Measurements from ENCODE around the gene PCDHB13.
A peak's percentile ranks its signal among the peaks of the same experiment; 100 is the strongest.
"Not testable (repeated sequence)": the region's sequence is repeated elsewhere in the genome, so short reads cannot be mapped to it uniquely, and the experiment has no call there.

PCDHB13 gene

GRCh38 chr5:141213656-141214339 lies at the start of gene PCDHB13:
PCDHB13 (plus strand) TSS chr5:141213919; CDS start chr5:141214124, 205 bp downstream.
- not testable (repeated sequence) for DNase-seq (ENCODE audit: low spot score)

GRCh38 chr5:141172381-141173204 lies 41.1 kb upstream of the PCDHB13 start, which contains the start of gene PCDHB7:
PCDHB7 (plus strand) TSS chr5:141172644; CDS start chr5:141172836, 192 bp downstream.
- DNase-seq (ENCODE audit: low spot score), result no peak

- DNase-seq (ENCODE audit: low spot score), result not testable (repeated sequence)
These were observed 39.2 kb upstream of the PCDHB13 start for GRCh38 chr5:141174291-141175104.

DNA sequence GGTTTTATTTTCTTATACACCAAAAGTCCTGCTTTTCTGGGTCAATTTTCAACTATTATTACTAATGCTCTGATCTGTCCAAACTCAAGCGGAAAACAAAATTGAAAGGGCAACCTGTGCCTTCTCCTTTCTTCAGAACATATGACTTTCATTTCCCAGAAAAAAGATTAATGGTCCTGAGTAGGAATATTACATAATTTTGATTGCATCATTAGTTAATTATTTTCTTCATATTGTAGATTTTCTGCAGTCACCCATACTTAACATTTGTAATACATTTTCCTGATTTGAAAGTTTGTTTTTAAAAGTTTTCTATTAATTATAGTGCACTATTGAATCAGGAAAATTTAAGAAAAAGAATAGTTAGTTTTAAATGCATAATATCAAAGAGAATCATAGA lies 37.8 kb upstream of the PCDHB13 start:
- no peak for DNase-seq (ENCODE audit: low spot score)

- DNase-seq (ENCODE audit: low spot score), result not testable (repeated sequence)
These were observed 36.0 kb upstream of the PCDHB13 start, which contains the start of gene PCDHB8 for GRCh38 chr5:141177577-141178191. PCDHB8 (plus strand) TSS chr5:141177790; CDS start chr5:141178035, 245 bp downstream.

DNA sequence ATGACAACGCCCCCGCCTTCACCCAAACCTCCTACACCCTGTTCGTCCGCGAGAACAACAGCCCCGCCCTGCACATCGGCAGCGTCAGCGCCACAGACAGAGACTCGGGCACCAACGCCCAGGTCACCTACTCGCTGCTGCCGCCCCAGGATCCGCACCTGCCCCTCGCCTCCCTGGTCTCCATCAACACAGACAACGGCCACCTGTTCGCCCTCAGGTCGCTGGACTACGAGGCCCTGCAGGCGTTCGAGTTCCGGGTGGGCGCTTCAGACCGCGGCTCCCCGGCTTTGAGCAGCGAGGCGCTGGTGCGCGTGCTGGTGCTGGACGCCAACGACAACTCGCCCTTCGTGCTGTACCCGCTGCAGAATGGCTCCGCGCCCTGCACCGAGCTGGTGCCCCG lies 34.3 kb upstream of the PCDHB13 start:
- not testable (repeated sequence) for DNase-seq (ENCODE audit: low spot score)

DNA sequence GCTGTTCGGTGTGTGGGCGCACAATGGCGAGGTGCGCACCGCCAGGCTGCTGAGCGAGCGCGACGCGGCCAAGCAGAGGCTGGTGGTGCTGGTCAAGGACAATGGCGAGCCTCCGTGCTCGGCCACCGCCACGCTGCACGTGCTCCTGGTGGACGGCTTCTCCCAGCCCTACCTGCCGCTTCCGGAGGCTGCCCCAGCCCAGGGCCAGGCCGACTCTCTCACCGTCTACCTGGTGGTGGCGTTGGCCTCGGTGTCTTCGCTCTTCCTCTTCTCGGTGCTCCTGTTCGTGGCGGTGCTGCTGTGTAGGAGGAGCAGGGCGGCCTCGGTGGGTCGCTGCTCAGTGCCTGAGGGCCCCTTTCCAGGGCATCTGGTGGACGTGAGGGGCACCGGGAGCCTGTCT lies 33.8 kb upstream of the PCDHB13 start:
- not testable (repeated sequence) for DNase-seq (ENCODE audit: low spot score)

DNA sequence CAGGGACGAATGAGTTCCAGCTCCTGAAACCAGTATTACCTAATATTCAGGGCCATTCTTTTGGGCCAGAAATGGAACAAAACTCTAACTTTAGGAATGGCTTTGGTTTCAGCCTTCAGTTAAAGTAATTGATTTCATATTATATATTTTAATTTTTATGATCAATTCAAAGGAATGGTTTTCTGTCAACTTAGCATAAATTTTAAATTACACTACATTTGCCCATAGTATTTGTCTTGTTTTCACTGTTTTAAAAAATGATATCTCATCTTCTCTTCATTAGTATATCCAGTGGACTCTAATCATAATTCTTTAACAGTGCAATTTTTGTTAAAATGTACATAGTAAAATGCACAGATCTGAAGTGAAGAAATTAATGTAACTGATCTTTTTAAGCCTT lies 33.4 kb upstream of the PCDHB13 start:
- DNase-seq (ENCODE audit: low spot score), result no peak

DNA sequence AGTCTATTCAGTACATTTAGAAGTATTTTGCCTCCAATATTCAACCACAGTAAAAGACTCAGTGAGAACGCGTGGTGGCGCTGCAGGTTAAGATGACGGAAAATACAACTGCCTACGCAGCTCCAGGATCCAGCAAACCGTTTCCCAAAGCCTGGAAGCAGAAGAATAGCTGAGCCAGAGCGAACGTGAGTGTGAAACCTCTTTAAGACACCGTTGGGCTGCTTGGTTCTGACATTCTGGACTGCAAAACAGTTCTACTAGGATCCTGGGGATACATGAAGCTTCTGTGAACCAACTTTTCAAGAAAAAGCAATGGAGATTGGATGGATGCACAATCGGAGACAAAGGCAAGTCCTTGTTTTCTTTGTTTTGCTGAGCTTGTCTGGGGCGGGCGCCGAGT lies 31.5 kb upstream of the PCDHB13 start, which contains the start of gene PCDHB16:
TSS of gene PCDHB16 (plus strand) at position 140 of the 400 bp plus-strand sequence. CDS start at position 313, 173 bp downstream.
- DNase-seq (ENCODE audit: low spot score), result no peak

DNA sequence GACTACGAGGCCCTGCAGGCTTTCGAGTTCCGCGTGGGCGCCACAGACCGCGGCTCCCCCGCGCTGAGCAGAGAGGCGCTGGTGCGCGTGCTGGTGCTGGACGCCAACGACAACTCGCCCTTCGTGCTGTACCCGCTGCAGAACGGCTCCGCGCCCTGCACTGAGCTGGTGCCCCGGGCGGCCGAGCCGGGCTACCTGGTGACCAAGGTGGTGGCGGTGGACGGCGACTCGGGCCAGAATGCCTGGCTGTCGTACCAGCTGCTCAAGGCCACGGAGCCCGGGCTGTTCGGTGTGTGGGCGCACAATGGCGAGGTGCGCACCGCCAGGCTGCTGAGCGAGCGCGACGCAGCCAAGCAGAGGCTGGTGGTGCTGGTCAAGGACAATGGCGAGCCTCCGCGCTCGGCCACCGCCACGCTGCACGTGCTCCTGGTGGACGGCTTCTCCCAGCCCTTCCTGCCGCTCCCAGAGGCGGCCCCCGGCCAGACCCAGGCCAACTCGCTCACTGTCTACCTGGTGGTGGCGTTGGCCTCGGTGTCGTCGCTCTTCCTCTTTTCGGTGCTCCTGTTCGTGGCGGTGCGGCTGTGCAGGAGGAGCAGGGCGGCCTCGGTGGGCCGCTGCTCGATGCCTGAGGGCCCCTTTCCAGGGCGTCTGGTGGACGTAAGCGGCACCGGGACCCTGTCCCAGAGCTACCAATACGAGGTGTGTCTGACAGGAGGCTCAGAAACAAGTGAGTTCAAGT lies 29.4 kb upstream of the PCDHB13 start:
- not testable (repeated sequence) for DNase-seq (ENCODE audit: low spot score)

- DNase-seq (ENCODE audit: low spot score), result peak; percentile 13
These were observed 26.7 kb upstream of the PCDHB13 start, which contains the start of gene PCDHB9 for GRCh38 chr5:141186897-141187512. PCDHB9 (plus strand) TSS chr5:141187161; CDS start chr5:141187319, 158 bp downstream.

GRCh38 chr5:141188682-141189081 lies 25.0 kb upstream of the PCDHB13 start:
- not testable (repeated sequence) for DNase-seq (ENCODE audit: low spot score)

- not testable (repeated sequence) for DNase-seq (ENCODE audit: low spot score)
These were observed 24.6 kb upstream of the PCDHB13 start for GRCh38 chr5:141189131-141189530.

DNA sequence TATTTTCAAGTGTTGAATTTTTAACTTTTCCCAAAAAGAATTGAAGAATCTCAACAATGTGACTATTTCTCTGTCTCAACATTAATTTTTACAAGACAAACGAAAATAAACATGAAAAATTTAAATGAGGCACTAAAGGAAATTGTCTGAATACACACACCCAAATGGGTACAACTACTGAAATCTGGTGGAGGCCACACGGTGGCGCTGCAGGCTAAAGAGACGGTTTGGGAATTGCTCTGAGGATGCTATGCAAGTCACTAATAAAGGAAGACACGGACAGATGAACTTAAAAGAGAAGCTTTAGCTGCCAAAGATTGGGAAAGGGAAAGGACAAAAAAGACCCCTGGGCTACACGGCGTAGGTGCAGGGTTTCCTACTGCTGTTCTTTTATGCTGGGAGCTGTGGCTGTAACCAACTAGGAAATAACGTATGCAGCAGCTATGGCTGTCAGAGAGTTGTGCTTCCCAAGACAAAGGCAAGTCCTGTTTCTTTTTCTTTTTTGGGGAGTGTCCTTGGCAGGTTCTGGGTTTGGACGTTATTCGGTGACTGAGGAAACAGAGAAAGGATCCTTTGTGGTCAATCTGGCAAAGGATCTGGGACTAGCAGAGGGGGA lies 21.5 kb upstream of the PCDHB13 start, which contains the start of gene PCDHB10:
TSS of gene PCDHB10 (plus strand) at position 244 of the 616 bp plus-strand sequence. CDS start at position 444, 200 bp downstream.
- DNase-seq (ENCODE audit: low spot score), result peak; percentile 6

DNA sequence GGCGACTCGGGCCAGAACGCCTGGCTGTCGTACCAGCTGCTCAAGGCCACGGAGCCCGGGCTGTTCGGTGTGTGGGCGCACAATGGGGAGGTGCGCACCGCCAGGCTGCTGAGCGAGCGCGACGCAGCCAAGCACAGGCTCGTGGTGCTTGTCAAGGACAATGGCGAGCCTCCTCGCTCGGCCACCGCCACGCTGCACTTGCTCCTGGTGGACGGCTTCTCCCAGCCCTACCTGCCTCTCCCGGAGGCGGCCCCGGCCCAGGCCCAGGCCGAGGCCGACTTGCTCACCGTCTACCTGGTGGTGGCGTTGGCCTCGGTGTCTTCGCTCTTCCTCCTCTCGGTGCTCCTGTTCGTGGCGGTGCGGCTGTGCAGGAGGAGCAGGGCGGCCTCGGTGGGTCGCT lies 19.4 kb upstream of the PCDHB13 start:
- not testable (repeated sequence) for DNase-seq (ENCODE audit: low spot score)

- no peak for DNase-seq (ENCODE audit: low spot score)
These were observed 17.4 kb upstream of the PCDHB13 start for GRCh38 chr5:141196363-141196762.

DNA sequence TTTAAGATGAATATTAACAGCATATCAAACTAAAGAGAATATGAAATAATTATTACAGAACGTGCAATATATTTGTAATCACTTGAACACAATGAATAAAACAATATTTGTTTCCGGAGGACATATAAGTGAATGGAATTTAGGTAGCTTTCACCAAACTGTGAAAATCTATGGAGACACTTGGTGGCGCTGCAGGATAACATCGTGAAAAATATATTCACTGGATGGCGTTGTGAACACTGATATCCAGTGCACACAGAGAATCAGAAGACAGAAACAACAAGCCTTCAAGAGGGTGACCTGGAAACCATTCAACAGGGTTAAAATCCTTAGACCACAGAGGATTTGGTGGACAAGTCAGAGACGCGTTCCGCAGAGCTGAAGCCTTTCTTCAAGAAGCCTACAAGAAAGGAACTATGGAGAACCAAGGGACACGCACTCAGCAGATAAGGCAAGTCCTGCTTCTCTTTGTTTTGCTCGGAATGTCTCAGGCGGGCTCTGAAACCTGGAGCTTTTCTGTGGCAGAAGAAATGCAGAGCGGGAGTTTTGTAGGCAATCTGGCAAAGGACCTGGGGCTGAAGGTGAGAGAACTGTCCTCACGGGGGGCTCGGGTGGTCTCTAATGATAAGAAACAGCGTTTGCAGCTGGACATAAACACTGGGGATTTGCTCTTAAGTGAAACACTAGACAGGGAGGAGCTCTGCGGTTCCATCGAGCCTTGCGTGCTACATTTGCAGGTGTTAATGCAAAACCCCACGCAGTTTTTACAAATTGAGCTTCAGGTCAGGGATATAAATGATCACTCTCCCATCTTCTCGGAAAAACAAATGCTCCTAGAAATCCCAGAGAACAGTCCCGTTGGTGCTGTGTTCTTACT lies 14.1 kb upstream of the PCDHB13 start, which contains the start of gene PCDHB11:
TSS of gene PCDHB11 (plus strand) at position 269 of the 877 bp plus-strand sequence. CDS start at position 417, 148 bp downstream.
- no peak for DNase-seq (ENCODE audit: low spot score)

GRCh38 chr5:141201126-141201525 lies 12.6 kb upstream of the PCDHB13 start:
- not testable (repeated sequence) for DNase-seq (ENCODE audit: low spot score)
